DMS 273 (cell line): ENCODE measurements around the gene TRAF3IP3.

ENCODE experiments used
- DNase-seq: peaks from one replicate; lab custom pipeline; 2025; ENCODE audit not compliant: unreplicated experiment; lab: John Stamatoyannopoulos, UW

The TRAF3IP3 gene

DNA sequence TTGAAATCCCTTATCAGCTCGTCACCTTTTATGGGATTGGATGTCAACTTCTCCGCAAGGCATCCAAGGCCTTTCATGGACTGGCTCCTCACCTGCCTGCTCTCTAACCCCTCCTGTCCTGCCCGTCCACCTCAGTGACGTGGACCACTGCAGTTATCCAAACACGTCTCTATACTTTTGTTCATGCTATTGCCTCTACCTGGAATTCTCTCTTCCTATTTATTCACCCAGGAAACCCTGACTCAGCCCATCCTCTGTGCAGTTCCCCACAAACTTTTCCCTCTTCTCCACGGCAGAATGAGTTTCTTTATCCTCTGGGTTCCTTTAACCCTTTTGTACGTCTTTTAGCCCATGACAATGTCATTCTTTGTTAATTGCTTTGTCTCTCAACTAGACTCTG, 66.9 kb downstream of the TRAF3IP3 start:
- DNase-seq: no peak

GRCh38 chr1:209823143-209824041, 67.5 kb downstream of the TRAF3IP3 start:
- DNase-seq: peak; percentile 79

DNA sequence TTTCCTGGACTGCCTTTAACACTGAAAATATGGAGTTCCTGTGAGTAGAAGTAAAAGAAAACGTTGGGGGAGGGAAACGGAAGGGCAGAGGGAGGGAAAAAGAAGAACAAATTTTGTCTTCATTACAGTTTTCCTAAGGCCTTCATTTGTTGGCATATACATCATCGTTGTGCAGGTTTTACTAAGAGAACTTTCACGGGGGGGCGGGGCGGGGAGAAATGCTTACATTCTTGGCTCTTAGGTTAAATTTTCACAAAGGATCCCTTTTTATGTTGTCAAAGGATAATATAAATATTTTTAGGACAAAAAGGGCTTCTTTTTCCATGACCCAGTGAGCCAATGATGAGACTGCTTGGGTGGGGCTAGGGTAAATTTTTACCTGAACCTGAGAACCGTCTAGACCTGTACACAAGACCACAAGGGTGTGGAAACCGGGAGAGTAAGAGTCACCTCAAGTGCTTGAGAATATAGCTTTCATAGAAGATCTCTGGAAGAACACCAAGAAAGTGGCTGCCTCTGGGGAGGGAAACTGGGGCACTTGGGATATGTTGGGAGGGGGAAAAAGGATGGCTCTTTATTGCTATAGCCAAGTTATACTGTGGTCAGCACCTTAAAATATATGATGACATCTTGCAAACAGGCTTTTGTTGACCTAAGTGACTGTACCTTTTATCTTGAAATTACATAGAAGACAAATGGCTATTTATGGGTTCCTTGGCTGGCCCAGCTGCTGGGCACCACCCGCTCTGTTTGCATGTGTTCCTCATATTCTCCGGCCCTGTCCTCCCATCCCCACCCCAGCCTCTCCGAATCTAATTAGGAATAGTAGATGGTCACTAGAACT, 70.0 kb downstream of the TRAF3IP3 start:
- DNase-seq: peak; percentile 86

DNA sequence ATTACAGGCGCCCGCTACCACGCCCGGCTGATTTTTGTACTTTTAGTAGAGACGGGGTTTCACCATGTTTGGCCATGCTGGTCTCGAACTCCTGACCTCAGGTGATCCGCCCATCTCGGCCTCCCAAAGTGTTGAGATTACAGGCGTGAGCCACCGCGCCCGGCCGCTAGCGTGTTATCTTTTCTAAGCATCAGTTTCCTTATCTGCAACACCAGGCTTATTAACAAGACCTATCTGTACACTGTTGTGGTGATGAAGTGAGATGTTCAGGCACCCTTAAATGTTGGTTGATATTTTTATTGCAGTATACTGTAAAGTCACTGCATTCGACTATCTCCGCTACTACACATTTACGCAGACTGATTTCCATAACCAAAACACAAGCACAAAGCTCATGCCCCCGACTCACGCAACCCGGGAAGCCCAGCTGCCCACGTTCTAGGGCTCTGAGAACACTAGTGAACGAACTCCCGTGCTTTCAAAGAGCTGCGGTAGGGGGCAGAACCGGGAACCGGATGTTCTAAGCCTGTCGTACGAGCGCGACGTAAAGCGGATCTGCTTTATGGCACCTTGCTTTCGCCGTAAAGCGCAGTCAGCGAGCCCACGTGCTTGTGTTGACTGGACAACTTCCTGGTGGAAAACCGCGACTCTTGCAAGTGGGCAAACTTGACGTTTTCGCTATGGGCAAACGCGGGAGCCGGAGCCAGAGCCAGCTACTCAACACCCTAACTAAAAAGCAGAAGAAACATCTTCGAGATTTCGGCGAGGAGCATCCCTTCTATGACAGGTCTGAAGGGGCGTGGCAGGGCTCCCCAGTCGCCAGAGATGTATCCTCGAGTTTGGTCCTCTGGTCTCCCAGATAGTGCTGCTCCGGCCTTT, 71.8 kb downstream of the TRAF3IP3 start, which contains the start of gene UTP25:
UTP25 (plus strand) TSS at position 589 of the 879 bp plus-strand sequence; CDS start at position 681, 92 bp downstream.
- DNase-seq: peak; percentile 99

GRCh38 chr1:209829716-209830115, 73.9 kb downstream of the TRAF3IP3 start:
- no peak for DNase-seq

DNA sequence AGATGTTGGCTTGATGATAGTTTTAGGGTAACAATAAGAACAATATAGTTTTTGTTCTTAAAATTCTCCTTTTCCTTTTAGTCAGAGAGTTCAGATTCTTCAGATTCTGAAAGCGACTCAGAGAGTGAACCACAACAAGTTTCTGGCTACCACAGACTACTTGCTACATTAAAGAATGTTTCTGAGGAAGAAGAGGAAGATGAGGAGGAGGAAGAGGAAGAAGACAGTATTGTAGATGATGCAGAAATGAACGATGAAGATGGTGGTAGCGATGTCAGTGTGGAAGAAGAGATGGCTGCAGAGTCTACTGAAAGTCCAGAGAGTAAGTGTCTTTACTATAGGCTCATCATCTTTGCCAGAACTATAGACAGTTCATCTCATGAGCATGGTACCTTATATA, 74.9 kb downstream of the TRAF3IP3 start:
- DNase-seq: no peak

DNA sequence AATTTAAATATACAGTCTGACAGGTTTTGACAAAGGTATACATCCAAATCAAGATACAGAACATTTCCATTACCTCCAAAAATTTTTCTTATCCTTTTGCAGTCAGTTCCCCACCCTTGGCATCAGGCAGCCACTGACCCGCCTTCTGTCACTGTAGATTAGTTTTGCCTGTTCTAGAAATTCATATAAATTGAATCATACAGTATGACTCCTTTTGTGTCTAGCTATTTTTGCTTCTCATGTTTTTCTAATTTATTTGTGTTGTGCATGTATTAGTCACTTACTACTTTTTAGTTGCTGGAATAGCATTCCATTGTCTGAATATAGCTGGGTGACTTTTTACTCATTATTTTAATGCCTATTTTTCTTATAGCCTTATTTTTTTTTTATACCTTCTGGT, 75.8 kb downstream of the TRAF3IP3 start:
- DNase-seq: no peak
